Measurements from ENCODE around the gene PYDC1. TPM values are rescaled to one million over a fixed set of nuclear protein-coding genes. Genes with fewer than 3 reads are reported as not detected.

PYDC1 gene
- total and polyA plus RNA-seq, 2 of the 8 experiments (the other 6 are each of a cell fraction or from before 2014, with no cell fraction given): 3.5 to 11.1 TPM

GRCh38 chr16:31181102-31181830 is 35.7 kb downstream of the PYDC1 start:
- peak overlapping the region; percentile 92 to 93 for H3K4me2 ChIP-seq (ENCODE audit: insufficient read depth in 1 of 2, low read depth in 2 of 2, low read length in 2 of 2)
- no peak for TF ChIP-seq CTBP2 (IDR thresholded peaks at IDR 0.05; ENCODE audit: borderline replicate concordance, insufficient read depth, insufficient read length, low read length)
- peak in 1 of 2 experiments; percentile 30; a peak in 1 of 3 replicates for TF ChIP-seq POLR2A (IDR thresholded peaks at IDR 0.05; ENCODE audit: control extremely low read depth in 1 of 2, low read depth in 2 of 2, low read length in 2 of 2)
- peak in 1 of 2 experiments; percentile 13; a peak in 1 of 4 replicates for TF ChIP-seq SIN3A (conservative IDR thresholded peaks at IDR 0.05 in 1 of 2, IDR thresholded peaks at IDR 0.05 in 1 of 2; ENCODE audit: low read depth in 1 of 2, low read length in 2 of 2)
- no peak overlapping the region for H2AFZ ChIP-seq (ENCODE audit: low read length)
- H2BK20ac ChIP-seq (ENCODE audit: low read length): no peak overlapping the region
- H4K91ac ChIP-seq (replicated peaks; ENCODE audit: insufficient read length, low read length): no peak overlapping the region
- CTCF ChIA-PET (ENCODE audit: partially characterized antibody): interaction anchor here (0.9 kb wide), 1 partner anchor 46 kb away, joined by 4 read pairs; no protein-coding TSS in a partner anchor
- peaks cover 41 to 43% of the 10 kb centered on the region in 2 experiments for H4K20me1 ChIP-seq (replicated peaks in 1 of 2; ENCODE audit: control insufficient read depth in 1 of 2, insufficient read depth in 2 of 2, low read length in 2 of 2)
- H3K27me3 ChIP-seq (replicated peaks in 1 of 4; ENCODE audit: control insufficient read depth in 3 of 4, extremely low read depth in 1 of 4, insufficient read depth in 3 of 4, low read length in 3 of 4): no peaks in the 10 kb centered on the region
- H2AK5ac ChIP-seq (ENCODE audit: low read depth, low read length): no peak overlapping the region
- H3K79me2 ChIP-seq (ENCODE audit: control insufficient read depth in 1 of 2, insufficient read depth in 2 of 2, low read length in 2 of 2): peaks cover 40 to 67% of the 10 kb centered on the region in 2 experiments
- no peak overlapping the region for H3K14ac ChIP-seq (ENCODE audit: insufficient read length)
- no peak overlapping the region; the same call in 1 of the 2 replicates for H3K18ac ChIP-seq (ENCODE audit: extremely low read depth, low read length)
- peak overlapping the region; percentile 99; the same call in 1 of the 2 replicates for H3K27ac ChIP-seq (ENCODE audit: low read depth, low read length)
- DNase-seq (ENCODE audit: low read depth in 1 of 2, low spot score in 2 of 2): no peak
- peak overlapping the region; percentile 28 for H3K56ac ChIP-seq (replicated peaks; ENCODE audit: insufficient read length, low read depth, low read length)
- H3K23me2 ChIP-seq (ENCODE audit: low read depth, low read length): peaks cover 14% of the 10 kb centered on the region; the same call in 1 of the 2 replicates
- no peak for FAIRE-seq
- H3K4me3 ChIP-seq (ENCODE audit: extremely low read depth in 1 of 4, insufficient read depth in 2 of 4, low read depth in 3 of 4, low read length in 4 of 4): peak overlapping the region; percentile 69 to 96 (median 86)
- POLR2A ChIA-PET (ENCODE audit: partially characterized antibody): interaction anchor here (0.6 to 6.9 kb wide), 57 partner anchors 10 to 532 kb away, joined by 3 to 407 read pairs (median 8); partner anchors contain the start of genes ARMC5, COX6A2, KAT8 and PRSS36
- peak overlapping the region; percentile 57 to 99 (median 99) for H3K9ac ChIP-seq (replicated peaks in 1 of 4; ENCODE audit: extremely low read depth in 1 of 4, low read depth in 3 of 4, low read length in 3 of 4)
- peaks cover 0 to 7% (median 2%) of the 10 kb centered on the region in 4 experiments; a peak in 5 of 7 replicates for H3K4me1 ChIP-seq (replicated peaks in 1 of 4; ENCODE audit: control insufficient read depth in 3 of 4, insufficient read depth in 4 of 4, low read length in 3 of 4)
- WGBS, 2 experiments (ENCODE audit: extremely low coverage in 1 of 2, insufficient coverage in 1 of 2, insufficient read length in 1 of 2, insufficient replicate concordance in 2 of 2, low coverage in 1 of 2, low lambda C conversion rate in 2 of 2, missing lambda C conversion rate in 1 of 2): 4% methylated on average over 31 of the region's 31 CpGs; no CpG with 5 or more reads in 1 of the 2 experiments
- no peak overlapping the region for H2BK12ac ChIP-seq (ENCODE audit: low read depth, low read length)
- H3K23ac ChIP-seq (ENCODE audit: insufficient read length): no peak overlapping the region
- no peak overlapping the region; the same call in 1 of the 2 replicates for H4K8ac ChIP-seq (ENCODE audit: extremely low read depth, insufficient read depth, low read length)
- no peak overlapping the region for H2BK120ac ChIP-seq (replicated peaks; ENCODE audit: low read depth, low read length)
- H3K36me3 ChIP-seq (ENCODE audit: control insufficient read depth in 2 of 4, insufficient read depth in 4 of 4, low read length in 3 of 4): peaks cover 31 to 47% (median 39%) of the 10 kb centered on the region in 4 experiments
- H2BK15ac ChIP-seq (ENCODE audit: low read length): no peak overlapping the region
- peak overlapping the region; percentile 100; the same call in 1 of the 2 replicates for H2BK5ac ChIP-seq (ENCODE audit: low read depth, low read length)
- H3K4ac ChIP-seq (replicated peaks; ENCODE audit: insufficient read length, low read depth, low read length): no peak overlapping the region
- H4K5ac ChIP-seq (ENCODE audit: insufficient read length, low read depth, low read length): no peak overlapping the region
- H3K9me3 ChIP-seq (ENCODE audit: insufficient read depth in 2 of 2, low read depth in 1 of 2, low read length in 1 of 2): no peaks in the 10 kb centered on the region
- H3K79me1 ChIP-seq (ENCODE audit: low read depth, low read length): peaks cover 8% of the 10 kb centered on the region

Data from H1 (cell line).